Left lung (tissue), 10 donors: Measurements from ENCODE around the gene PPP6R1. TPM values are rescaled to one million over a fixed set of nuclear protein-coding genes. Genes with fewer than 3 reads are reported as not detected.
A peak's percentile ranks its signal among the peaks of the same experiment; 100 is the strongest.

ENCODE experiments used
- ATAC-seq: fragments of 200-7000 bp; cut with Tn5 transposase; one replicate; pipeline ENCODE4 v1.9.1; 2020; ENCODE audit warnings: moderate library complexity
- DNase-seq, 4 donors: peaks; one replicate each; pipeline ENCODE4 v3.0.0-alpha.2; 2013 to 2020
- H3K27ac ChIP-seq, 2 donors: fragments of 200-600 bp; sonication (generic) in 1 of 2; one replicate each; pipeline versions ENCODE4 v1.5.0 to v1.8.0; 2020 to 2021
- H3K27me3 ChIP-seq, 2 donors: fragments of 200-600 bp; sonication (generic) in 1 of 2; one replicate each; pipeline versions ENCODE4 v1.5.0 to v1.8.0; 2020 to 2021
- H3K36me3 ChIP-seq, 2 donors: fragments of 200-600 bp; sonication (generic) in 1 of 2; one replicate each; pipeline versions ENCODE4 v1.5.0 to v1.8.0; 2020 to 2021
- H3K4me1 ChIP-seq, 2 donors: fragments of 200-600 bp; one replicate each; pipeline ENCODE4 v1.8.0; 2021
- H3K4me3 ChIP-seq, 2 donors: fragments of 200-600 bp; sonication (generic) in 1 of 2; one replicate each; pipeline versions ENCODE4 v1.5.0 to v1.8.0; 2020 to 2021; ENCODE audit warnings: mild to moderate bottlenecking in 1 of 2
- H3K9me3 ChIP-seq, 2 donors: fragments of 200-600 bp; sonication (generic) in 1 of 2; one replicate each; pipeline versions ENCODE4 v1.5.0 to v1.8.0; 2020 to 2021
- CTCF ChIP-seq, 2 donors: fragments of 200-600 bp; sonication (generic) in 1 of 2; IDR thresholded peaks; one replicate each; pipeline versions ENCODE4 v1.5.0 to v1.8.0; 2021; ENCODE audit warnings: antibody characterized with exemption in 2 of 2
- intact Hi-C, 2 donors: fragments of 100-400 bp; cut with DNase I; formaldehyde crosslinking; loops; one replicate each; pipeline versions ENCODE4 v1.11.2 to v1.14.2; 2022
- polyA plus RNA-seq, 6 donors: library from polyadenylated mRNA; unstranded; fragments of 120-200 nt; gene quantifications; one replicate each; pipeline ENCODE4 v1.2.1, GENCODE V29; 2013; ENCODE audit not compliant: insufficient read length in 6 of 6
- total RNA-seq, 2 donors: library from RNA; stranded (reverse); fragmentation: NEBNext Ultra II Directional; extraction: Animal tissue kit (Norgen Biotek cat#: 25700); gene quantifications; one replicate each; pipeline ENCODE4 v1.2.1, GENCODE V29; 2021
- donor health status: DM: no; HTN: yes; CAD: no.
- donor health status: DM: no; HTN: no; CAD: no.

Gene PPP6R1
- total and polyA plus RNA-seq, 8 donors = 33.4 to 81.8 (median 41.8) TPM

GRCh38 chr19:55259540-55260210 is 858 bp upstream of the PPP6R1 start:
- intact Hi-C loops = no loop called here
- ATAC-seq = no peak

GRCh38 chr19:55258476-55258827 is 365 bp downstream of the PPP6R1 start:
- H3K27ac ChIP-seq = peak overlapping the region; percentile 84 to 95
- intact Hi-C loops = no loop called here
- no peak for TF ChIP-seq CTCF (IDR thresholded peaks at IDR 0.05)
- H3K9me3 ChIP-seq = no peaks in the 10 kb centered on the region
- DNase-seq = no peak
- peak overlapping the region; percentile 92 to 95 for H3K4me3 ChIP-seq
- H3K27me3 ChIP-seq = no peaks in the 10 kb centered on the region
- peak; percentile 8 for ATAC-seq
- H3K36me3 ChIP-seq = peaks cover 0 to 10% of the 10 kb centered on the region in 2 donors
- peaks cover 26 to 52% of the 10 kb centered on the region in 2 donors for H3K4me1 ChIP-seq

More at GRCh38 chr19:55259540-55260210, 858 bp upstream of the PPP6R1 start:
- TF ChIP-seq CTCF (IDR thresholded peaks at IDR 0.05) = no peak
- DNase-seq = peak in 1 of 4 donors; percentile 78
- Histone ChIP-seq H3K36me3 (peaks cover 0 to 10% of the 10 kb centered on the region in 2 donors), H3K4me1 (peaks cover 26 to 41% of the 10 kb centered on the region in 2 donors), H3K27me3 (no peaks in the 10 kb centered on the region), H3K4me3 (peak overlapping the region; percentile 92 to 95), H3K27ac (peak overlapping the region; percentile 84 to 95), H3K9me3 (no peaks in the 10 kb centered on the region)

GRCh38 chr19:55257461-55258420 is 1.1 kb downstream of the PPP6R1 start:
- H3K4me1 ChIP-seq = peaks cover 26 to 59% of the 10 kb centered on the region in 2 donors
- ATAC-seq (no peak), DNase-seq (peak in 1 of 4 donors; percentile 74)
- H3K36me3 ChIP-seq = peaks cover 0 to 15% of the 10 kb centered on the region in 2 donors
- no peak for TF ChIP-seq CTCF (IDR thresholded peaks at IDR 0.05)
- no peaks in the 10 kb centered on the region for H3K27me3 ChIP-seq
- peak overlapping the region; percentile 92 to 95 for H3K4me3 ChIP-seq
- H3K9me3 ChIP-seq = no peaks in the 10 kb centered on the region
- intact Hi-C loops = no loop called here
- peak overlapping the region; percentile 84 to 95 for H3K27ac ChIP-seq

- no peak for TF ChIP-seq CTCF (IDR thresholded peaks at IDR 0.05)
- Histone ChIP-seq H3K4me3 (peak overlapping the region; percentile 92 to 95), H3K27me3 (no peaks in the 10 kb centered on the region), H3K36me3 (peaks cover 0 to 7% of the 10 kb centered on the region in 2 donors), H3K4me1 (peaks cover 26 to 68% of the 10 kb centered on the region in 2 donors), H3K27ac (peak overlapping the region in 1 of 2 donors; percentile 96), H3K9me3 (no peaks in the 10 kb centered on the region)
- intact Hi-C loops = no loop called here
- DNase-seq (peak in 1 of 4 donors; percentile 63), ATAC-seq (no peak)
These were observed 2.0 kb downstream of the PPP6R1 start for GRCh38 chr19:55256562-55257460.
